GM23338 (cell line): ENCODE results near the gene WBP2.

Experiments used
- EZH2 ChIP-seq: fragments of 200-600 bp; sonication (generic); IDR thresholded peaks from one replicate; pipeline ENCODE4 v1.8.0; 2017; ENCODE audit warnings: antibody characterized with exemption, mild to moderate bottlenecking, low read depth; ENCODE audit not compliant: unreplicated experiment
- EZH2phosphoT487 ChIP-seq: fragments of 200-600 bp; sonication (generic); IDR thresholded peaks from one replicate; pipeline ENCODE4 v1.8.1; 2018; ENCODE audit warnings: antibody characterized with exemption; ENCODE audit not compliant: unreplicated experiment
- STAT1 ChIP-seq: IDR thresholded peaks from one replicate; pipeline ENCODE4 v1.6.1; 2016; ENCODE audit warnings: antibody characterized with exemption; ENCODE audit not compliant: unreplicated experiment
- ZNF114 ChIP-seq: fragments of 250-450 bp; sonication (Bioruptor Pico); IDR thresholded peaks from 2 replicates; pipeline ENCODE4 v1.5.0; 2020; ENCODE audit warnings: mild to moderate bottlenecking, moderate library complexity
- ZNF331 ChIP-seq: fragments of 250-450 bp; sonication (Bioruptor Pico); IDR thresholded peaks from 2 replicates; pipeline ENCODE4 v1.5.0; 2020; ENCODE audit warnings: low read depth, mild to moderate bottlenecking, moderate library complexity
- TF ChIP-seq, protein P1 (sequence below), 2 experiments: fragments of 200-600 bp in 1 of 2; sonication (generic) in 1 of 2; conservative IDR thresholded peaks; 2 replicates each; pipeline versions ENCODE4 v1.5.1 to v1.6.1; 2016 to 2017; ENCODE audit warnings: antibody characterized with exemption in 2 of 2, low read depth in 2 of 2, mild to moderate bottlenecking in 2 of 2, moderate library complexity in 1 of 2
- TF ChIP-seq, protein P2 (sequence below): IDR thresholded peaks from one replicate; pipeline ENCODE4 v1.6.1; 2018; ENCODE audit warnings: antibody characterized with exemption; ENCODE audit not compliant: unreplicated experiment

GRCh38 chr17:75847614-75848522 lies 7.3 kb downstream of the WBP2 start:
- TF ChIP-seq, protein P1, sequence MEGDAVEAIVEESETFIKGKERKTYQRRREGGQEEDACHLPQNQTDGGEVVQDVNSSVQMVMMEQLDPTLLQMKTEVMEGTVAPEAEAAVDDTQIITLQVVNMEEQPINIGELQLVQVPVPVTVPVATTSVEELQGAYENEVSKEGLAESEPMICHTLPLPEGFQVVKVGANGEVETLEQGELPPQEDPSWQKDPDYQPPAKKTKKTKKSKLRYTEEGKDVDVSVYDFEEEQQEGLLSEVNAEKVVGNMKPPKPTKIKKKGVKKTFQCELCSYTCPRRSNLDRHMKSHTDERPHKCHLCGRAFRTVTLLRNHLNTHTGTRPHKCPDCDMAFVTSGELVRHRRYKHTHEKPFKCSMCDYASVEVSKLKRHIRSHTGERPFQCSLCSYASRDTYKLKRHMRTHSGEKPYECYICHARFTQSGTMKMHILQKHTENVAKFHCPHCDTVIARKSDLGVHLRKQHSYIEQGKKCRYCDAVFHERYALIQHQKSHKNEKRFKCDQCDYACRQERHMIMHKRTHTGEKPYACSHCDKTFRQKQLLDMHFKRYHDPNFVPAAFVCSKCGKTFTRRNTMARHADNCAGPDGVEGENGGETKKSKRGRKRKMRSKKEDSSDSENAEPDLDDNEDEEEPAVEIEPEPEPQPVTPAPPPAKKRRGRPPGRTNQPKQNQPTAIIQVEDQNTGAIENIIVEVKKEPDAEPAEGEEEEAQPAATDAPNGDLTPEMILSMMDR (conservative IDR thresholded peaks at IDR 0.05; ENCODE audit: low read depth in 2 of 2): no peak
- no peak for TF ChIP-seq STAT1
- TF ChIP-seq, protein P2, sequence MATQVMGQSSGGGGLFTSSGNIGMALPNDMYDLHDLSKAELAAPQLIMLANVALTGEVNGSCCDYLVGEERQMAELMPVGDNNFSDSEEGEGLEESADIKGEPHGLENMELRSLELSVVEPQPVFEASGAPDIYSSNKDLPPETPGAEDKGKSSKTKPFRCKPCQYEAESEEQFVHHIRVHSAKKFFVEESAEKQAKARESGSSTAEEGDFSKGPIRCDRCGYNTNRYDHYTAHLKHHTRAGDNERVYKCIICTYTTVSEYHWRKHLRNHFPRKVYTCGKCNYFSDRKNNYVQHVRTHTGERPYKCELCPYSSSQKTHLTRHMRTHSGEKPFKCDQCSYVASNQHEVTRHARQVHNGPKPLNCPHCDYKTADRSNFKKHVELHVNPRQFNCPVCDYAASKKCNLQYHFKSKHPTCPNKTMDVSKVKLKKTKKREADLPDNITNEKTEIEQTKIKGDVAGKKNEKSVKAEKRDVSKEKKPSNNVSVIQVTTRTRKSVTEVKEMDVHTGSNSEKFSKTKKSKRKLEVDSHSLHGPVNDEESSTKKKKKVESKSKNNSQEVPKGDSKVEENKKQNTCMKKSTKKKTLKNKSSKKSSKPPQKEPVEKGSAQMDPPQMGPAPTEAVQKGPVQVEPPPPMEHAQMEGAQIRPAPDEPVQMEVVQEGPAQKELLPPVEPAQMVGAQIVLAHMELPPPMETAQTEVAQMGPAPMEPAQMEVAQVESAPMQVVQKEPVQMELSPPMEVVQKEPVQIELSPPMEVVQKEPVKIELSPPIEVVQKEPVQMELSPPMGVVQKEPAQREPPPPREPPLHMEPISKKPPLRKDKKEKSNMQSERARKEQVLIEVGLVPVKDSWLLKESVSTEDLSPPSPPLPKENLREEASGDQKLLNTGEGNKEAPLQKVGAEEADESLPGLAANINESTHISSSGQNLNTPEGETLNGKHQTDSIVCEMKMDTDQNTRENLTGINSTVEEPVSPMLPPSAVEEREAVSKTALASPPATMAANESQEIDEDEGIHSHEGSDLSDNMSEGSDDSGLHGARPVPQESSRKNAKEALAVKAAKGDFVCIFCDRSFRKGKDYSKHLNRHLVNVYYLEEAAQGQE: no peak
- TF ChIP-seq EZH2: no peak
- no peak for TF ChIP-seq ZNF331 (CRISPR knock-in tag)
- no peak for TF ChIP-seq EZH2phosphoT487
- no peak for TF ChIP-seq ZNF114 (CRISPR knock-in tag)
